Liver (tissue), 9 donors: ENCODE results near the gene PATJ. TPM values are rescaled to one million over a fixed set of nuclear protein-coding genes. Genes with fewer than 3 reads are reported as not detected.

Source experiments
- DNase-seq: peaks from one replicate; pipeline ENCODE4 v3.0.0-alpha.2; 2017; ENCODE audit warnings: low spot score
- H3K27ac ChIP-seq, 2 donors: one replicate each; pipeline ENCODE4 v1.7.0; 2013; ENCODE audit warnings: inconsistent platforms in 2 of 2, low read length in 2 of 2, control low read depth in 1 of 2, low read depth in 1 of 2, mild to moderate bottlenecking in 1 of 2
- H3K27me3 ChIP-seq, 4 donors: one replicate each; pipeline versions ENCODE4 v1.6.1 to v1.7.0; 2013; ENCODE audit warnings: low read length in 3 of 4, inconsistent platforms in 1 of 4, mild to moderate bottlenecking in 1 of 4, moderate library complexity in 1 of 4; ENCODE audit not compliant: control insufficient read depth in 4 of 4, insufficient read depth in 4 of 4
- H3K36me3 ChIP-seq, 4 donors: one replicate each; pipeline versions ENCODE4 v1.6.1 to v1.7.0; 2013; ENCODE audit warnings: low read length in 3 of 4, mild to moderate bottlenecking in 3 of 4, low read depth in 1 of 4, moderate library complexity in 1 of 4; ENCODE audit not compliant: control insufficient read depth in 4 of 4, insufficient read depth in 3 of 4
- H3K4me1 ChIP-seq, 4 donors: one replicate each; pipeline versions ENCODE4 v1.6.1 to v1.7.0; 2013; ENCODE audit warnings: low read length in 3 of 4, mild to moderate bottlenecking in 3 of 4, moderate library complexity in 1 of 4; ENCODE audit not compliant: control insufficient read depth in 4 of 4, insufficient read depth in 4 of 4
- H3K4me3 ChIP-seq, 3 donors: one replicate each; pipeline versions ENCODE4 v1.6.1 to v1.7.0; 2013; ENCODE audit warnings: low read length in 3 of 3, control low read depth in 1 of 3, low read depth in 1 of 3, mild to moderate bottlenecking in 1 of 3
- H3K9ac ChIP-seq, 2 donors: one replicate each; pipeline ENCODE4 v1.7.0; 2013; ENCODE audit warnings: low read length in 2 of 2, mild to moderate bottlenecking in 2 of 2, moderate library complexity in 2 of 2, control low read depth in 1 of 2, low read depth in 1 of 2
- H3K9me3 ChIP-seq, 4 donors: one replicate each; pipeline versions ENCODE4 v1.6.1 to v1.7.0; 2013; ENCODE audit warnings: low read length in 3 of 4; ENCODE audit not compliant: control insufficient read depth in 4 of 4
- FOXA1 ChIP-seq: IDR thresholded peaks from 2 replicates; pipeline ENCODE4 v1.6.1; 2016; ENCODE audit warnings: antibody characterized with exemption
- HNF4A ChIP-seq, 2 donors: conservative IDR thresholded peaks; 2 replicates each; pipeline ENCODE4 v1.6.1; 2016; ENCODE audit warnings: antibody characterized with exemption in 2 of 2, mild to moderate bottlenecking in 2 of 2
- NR2F2 ChIP-seq: IDR thresholded peaks from 2 replicates; pipeline ENCODE4 v1.6.1; 2016; ENCODE audit warnings: antibody characterized with exemption
- RAD21 ChIP-seq, 2 donors: IDR thresholded peaks; 2 replicates each; pipeline ENCODE4 v1.6.1; 2016; ENCODE audit warnings: antibody characterized with exemption in 2 of 2, mild to moderate bottlenecking in 2 of 2
- REST ChIP-seq: IDR thresholded peaks from 2 replicates; pipeline ENCODE4 v1.6.1; 2016; ENCODE audit warnings: antibody characterized with exemption, mild to moderate bottlenecking
- SP1 ChIP-seq: IDR thresholded peaks from 2 replicates; pipeline ENCODE4 v1.6.1; 2018; ENCODE audit warnings: antibody characterized with exemption, mild to moderate bottlenecking
- TAF1 ChIP-seq: conservative IDR thresholded peaks from 2 replicates; pipeline ENCODE4 v1.6.1; 2016; ENCODE audit warnings: antibody characterized with exemption, mild to moderate bottlenecking
- WGBS: extraction: QIAGEN DNeasy Blood & Tissue Kit; methylation state at CpG from one replicate; pipeline ENCODE4 v1.1.7; 2013; 5-methylcytosine and 5-hydroxymethylcytosine counted together
- polyA plus RNA-seq, 2 donors: library from polyadenylated mRNA; stranded (reverse) in 1 of 2; unstranded in 1 of 2; fragments of 200-250 nt in 1 of 2; fragments of >200 nt in 1 of 2; fragmentation: Nextera tagmentation in 1 of 2; extraction: Ambion mirVana in 1 of 2; gene quantifications; one replicate each; pipeline versions ENCODE4 v1.2.1 to v1.2.3, GENCODE V29; 2013 to 2015
- total RNA-seq, 2 donors: library from RNA; depleted of rRNA; stranded (reverse); fragments of >200 nt; gene quantifications; one replicate each; pipeline ENCODE4 v1.2.3, GENCODE V29; 2014
- TF ChIP-seq, protein P1 (sequence below): fragments of 150-350 bp; IDR thresholded peaks from 2 replicates; pipeline ENCODE4 v1.5.1; 2017; ENCODE audit warnings: improper control_type of control experiment, low read depth, low read length; ENCODE audit not compliant: missing input control
- TF ChIP-seq, protein P2 (sequence below): IDR thresholded peaks from 2 replicates; pipeline ENCODE4 v1.6.1; 2016; ENCODE audit warnings: antibody characterized with exemption
- donor health status: healthy.
- donor health status: healthy.
- donor health status: healthy.
- donor health status: healthy.
- donor health status: healthy.

The PATJ gene
- total and polyA plus RNA-seq, 4 donors: 5.7 to 29.8 (median 9.0) TPM

GRCh38 chr1:61956016-61956645 is 213.9 kb downstream of the PATJ start:
- no peak overlapping the region for H3K9ac ChIP-seq
- 96% methylated on average over 6 of the region's 6 CpGs for WGBS
- no peaks in the 10 kb centered on the region for H3K36me3 ChIP-seq
- no peaks in the 10 kb centered on the region for H3K4me1 ChIP-seq
- no peak overlapping the region for H3K4me3 ChIP-seq
- H3K27me3 ChIP-seq: no peaks in the 10 kb centered on the region
- no peak for TF ChIP-seq NR2F2
- H3K9me3 ChIP-seq: no peaks in the 10 kb centered on the region
- H3K27ac ChIP-seq: no peak overlapping the region
- no peak for DNase-seq

GRCh38 chr1:61956784-61957183 is 214.5 kb downstream of the PATJ start:
- 93% methylated on average over 2 of the region's 2 CpGs for WGBS
- no peaks in the 10 kb centered on the region for H3K9me3 ChIP-seq
- no peak for TF ChIP-seq HNF4A (conservative IDR thresholded peaks at IDR 0.05)
- TF ChIP-seq, protein P1, sequence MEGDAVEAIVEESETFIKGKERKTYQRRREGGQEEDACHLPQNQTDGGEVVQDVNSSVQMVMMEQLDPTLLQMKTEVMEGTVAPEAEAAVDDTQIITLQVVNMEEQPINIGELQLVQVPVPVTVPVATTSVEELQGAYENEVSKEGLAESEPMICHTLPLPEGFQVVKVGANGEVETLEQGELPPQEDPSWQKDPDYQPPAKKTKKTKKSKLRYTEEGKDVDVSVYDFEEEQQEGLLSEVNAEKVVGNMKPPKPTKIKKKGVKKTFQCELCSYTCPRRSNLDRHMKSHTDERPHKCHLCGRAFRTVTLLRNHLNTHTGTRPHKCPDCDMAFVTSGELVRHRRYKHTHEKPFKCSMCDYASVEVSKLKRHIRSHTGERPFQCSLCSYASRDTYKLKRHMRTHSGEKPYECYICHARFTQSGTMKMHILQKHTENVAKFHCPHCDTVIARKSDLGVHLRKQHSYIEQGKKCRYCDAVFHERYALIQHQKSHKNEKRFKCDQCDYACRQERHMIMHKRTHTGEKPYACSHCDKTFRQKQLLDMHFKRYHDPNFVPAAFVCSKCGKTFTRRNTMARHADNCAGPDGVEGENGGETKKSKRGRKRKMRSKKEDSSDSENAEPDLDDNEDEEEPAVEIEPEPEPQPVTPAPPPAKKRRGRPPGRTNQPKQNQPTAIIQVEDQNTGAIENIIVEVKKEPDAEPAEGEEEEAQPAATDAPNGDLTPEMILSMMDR: no peak
- no peak for TF ChIP-seq SP1
- no peak for TF ChIP-seq FOXA1
- no peak for TF ChIP-seq TAF1
- no peak for TF ChIP-seq RAD21 (IDR thresholded peaks at IDR 0.05)
- no peaks in the 10 kb centered on the region for H3K4me1 ChIP-seq
- H3K4me3 ChIP-seq: no peak overlapping the region
- H3K9ac ChIP-seq: no peak overlapping the region
- H3K27ac ChIP-seq: no peak overlapping the region
- no peak for DNase-seq
- H3K36me3 ChIP-seq: no peaks in the 10 kb centered on the region
- H3K27me3 ChIP-seq: no peaks in the 10 kb centered on the region

DNA sequence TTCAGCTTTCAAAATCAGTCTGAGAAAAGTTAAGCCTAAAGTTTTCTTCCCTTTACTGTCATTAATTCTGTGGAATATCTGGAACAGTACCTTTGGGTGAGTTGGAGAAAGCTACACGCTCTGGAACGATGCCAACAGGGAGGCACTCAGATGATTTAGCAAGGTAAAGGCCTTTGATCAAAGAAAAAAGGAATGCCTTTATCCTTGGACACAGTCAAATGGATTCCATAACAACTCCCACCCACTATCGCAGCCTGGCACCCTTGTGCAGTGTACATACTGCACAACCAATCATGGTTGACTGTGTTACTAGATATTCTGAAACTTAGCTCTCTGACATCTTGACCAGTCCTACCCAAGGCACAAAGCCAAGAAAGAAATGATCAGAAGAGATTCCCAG is 218.7 kb downstream of the PATJ start:
- WGBS: 94% methylated on average over 3 of the region's 3 CpGs
- H3K9ac ChIP-seq: no peak overlapping the region
- no peaks in the 10 kb centered on the region for H3K9me3 ChIP-seq
- no peaks in the 10 kb centered on the region for H3K4me1 ChIP-seq
- DNase-seq: no peak
- H3K4me3 ChIP-seq: no peak overlapping the region
- TF ChIP-seq REST (no peak), FOXA1 (no peak), SP1 (no peak), HNF4A (conservative IDR thresholded peaks at IDR 0.05) (no peak)
- TF ChIP-seq, protein P2, sequence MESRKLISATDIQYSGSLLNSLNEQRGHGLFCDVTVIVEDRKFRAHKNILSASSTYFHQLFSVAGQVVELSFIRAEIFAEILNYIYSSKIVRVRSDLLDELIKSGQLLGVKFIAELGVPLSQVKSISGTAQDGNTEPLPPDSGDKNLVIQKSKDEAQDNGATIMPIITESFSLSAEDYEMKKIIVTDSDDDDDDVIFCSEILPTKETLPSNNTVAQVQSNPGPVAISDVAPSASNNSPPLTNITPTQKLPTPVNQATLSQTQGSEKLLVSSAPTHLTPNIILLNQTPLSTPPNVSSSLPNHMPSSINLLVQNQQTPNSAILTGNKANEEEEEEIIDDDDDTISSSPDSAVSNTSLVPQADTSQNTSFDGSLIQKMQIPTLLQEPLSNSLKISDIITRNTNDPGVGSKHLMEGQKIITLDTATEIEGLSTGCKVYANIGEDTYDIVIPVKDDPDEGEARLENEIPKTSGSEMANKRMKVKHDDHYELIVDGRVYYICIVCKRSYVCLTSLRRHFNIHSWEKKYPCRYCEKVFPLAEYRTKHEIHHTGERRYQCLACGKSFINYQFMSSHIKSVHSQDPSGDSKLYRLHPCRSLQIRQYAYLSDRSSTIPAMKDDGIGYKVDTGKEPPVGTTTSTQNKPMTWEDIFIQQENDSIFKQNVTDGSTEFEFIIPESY: no peak
- no peaks in the 10 kb centered on the region for H3K36me3 ChIP-seq
- no peak overlapping the region for H3K27ac ChIP-seq
- H3K27me3 ChIP-seq: no peaks in the 10 kb centered on the region
